Dendritic cell treated with granulocyte-macrophage colony-stimulating factor and Interleukin-4, amounts not matched to agents 40 ng/mL and 50 ng/mL, for 4 days (primary cell): ENCODE results near the gene RRP12.

Experiments used
- H3K27ac Mint-ChIP-seq: one replicate; pipeline ENCODE4 v1.8.0; 2022; ENCODE audit warnings: mild to moderate bottlenecking, mixed read lengths
- H3K27me3 Mint-ChIP-seq: one replicate; pipeline ENCODE4 v1.8.0; 2022; ENCODE audit warnings: mild to moderate bottlenecking, mixed read lengths
- H3K36me3 Mint-ChIP-seq: one replicate; pipeline ENCODE4 v1.8.0; 2022; ENCODE audit warnings: low read depth, mixed read lengths
- H3K4me1 Mint-ChIP-seq: one replicate; pipeline ENCODE4 v1.8.0; 2022; ENCODE audit warnings: low read depth, mixed read lengths
- H3K4me3 Mint-ChIP-seq: one replicate; pipeline ENCODE4 v1.8.0; 2022; ENCODE audit warnings: mild to moderate bottlenecking, moderate library complexity, mixed read lengths
- H3K9me3 Mint-ChIP-seq: one replicate; pipeline ENCODE4 v1.8.0; 2022; ENCODE audit warnings: mixed read lengths
- intact Hi-C: fragments of 100-400 bp; cut with micrococcal nuclease; formaldehyde crosslinking; loops from one replicate; pipeline ENCODE4 v1.15.0; 2022

Gene RRP12

DNA sequence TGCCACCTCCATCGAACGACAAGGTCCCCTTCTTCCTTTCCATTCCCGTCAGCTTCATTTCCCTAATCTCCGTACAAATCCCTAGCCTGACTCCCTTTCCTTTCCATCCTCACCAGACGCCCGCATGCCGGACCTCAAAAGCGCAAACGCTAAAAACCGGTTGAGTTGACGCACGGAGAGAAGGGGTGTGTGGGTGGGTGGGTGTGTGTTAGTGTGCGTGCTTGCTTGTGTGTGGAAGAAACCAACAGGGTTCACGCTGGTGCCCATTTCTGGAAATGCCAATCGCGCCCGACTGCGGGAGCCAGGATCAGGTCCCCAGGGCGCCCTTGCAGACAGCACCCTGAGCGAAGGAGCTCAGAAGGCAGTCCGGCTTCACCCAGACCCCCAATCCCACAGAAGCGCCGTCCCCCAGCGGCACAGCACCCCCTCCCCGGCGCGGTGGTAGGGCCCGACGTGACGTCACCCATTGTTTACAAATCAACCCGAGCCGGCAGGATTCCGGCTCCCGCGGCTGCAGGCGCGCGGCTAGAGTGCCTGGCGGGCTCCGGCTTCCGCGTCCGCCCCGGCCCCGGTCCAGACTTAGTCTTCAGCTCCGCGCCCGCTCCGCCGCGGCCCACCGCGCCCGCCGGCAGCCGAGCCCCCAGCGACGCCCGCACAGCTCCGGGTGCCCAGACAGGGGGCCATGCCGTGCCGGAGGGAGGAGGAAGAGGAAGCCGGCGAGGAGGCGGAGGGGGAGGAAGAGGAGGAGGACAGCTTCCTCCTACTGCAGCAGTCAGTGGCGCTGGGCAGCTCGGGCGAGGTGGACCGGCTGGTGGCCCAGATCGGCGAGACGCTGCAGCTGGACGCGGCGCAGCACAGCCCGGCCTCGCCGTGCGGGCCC, 82.1 kb downstream of the RRP12 start, which contains the start of gene FRAT1:
TSS of gene FRAT1 (plus strand) at position 500 of the 880 bp plus-strand sequence. CDS start at position 683, 183 bp downstream.
- peaks cover 71% of the 10 kb centered on the region for H3K4me1 Mint-ChIP-seq
- peak within 1 kb of the TSS; percentile 99 for H3K27ac Mint-ChIP-seq
- no peaks in the 10 kb centered on the region for H3K9me3 Mint-ChIP-seq
- peak within 1 kb of the TSS; percentile 93 for H3K4me3 Mint-ChIP-seq
- intact Hi-C loops, result loop anchor here (1.0 kb wide), 1 partner anchor 27 kb away; the partner anchor contains the start of gene ARHGAP19
- H3K36me3 Mint-ChIP-seq, result peaks cover 20% of the 10 kb centered on the region
- no peaks in the 10 kb centered on the region for H3K27me3 Mint-ChIP-seq

DNA sequence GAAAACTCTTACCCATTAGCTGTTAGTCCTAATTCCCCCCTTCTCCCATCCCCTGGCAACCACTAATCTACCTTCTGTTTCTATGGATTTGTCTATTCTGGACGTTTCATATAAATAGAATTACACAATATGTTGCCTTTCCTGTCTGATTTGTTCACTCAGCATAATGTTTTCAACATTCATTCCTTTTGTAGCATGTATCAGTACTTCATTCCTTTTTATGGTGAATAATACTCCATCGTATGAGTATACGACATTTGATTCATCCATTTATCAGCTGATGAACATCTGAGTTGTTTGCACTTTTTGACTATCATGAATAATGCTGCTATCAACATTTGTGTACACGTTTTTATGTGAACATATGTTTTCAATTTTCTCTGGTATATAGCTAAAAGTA, 86.5 kb downstream of the RRP12 start:
- Mint-ChIP-seq H3K9me3 (no peaks in the 10 kb centered on the region), H3K27me3 (no peaks in the 10 kb centered on the region), H3K4me3 (no peak overlapping the region), H3K27ac (peak overlapping the region; percentile 52), H3K4me1 (peaks cover 53% of the 10 kb centered on the region), H3K36me3 (peaks cover 9% of the 10 kb centered on the region)
- intact Hi-C loops, result no loop called here

DNA sequence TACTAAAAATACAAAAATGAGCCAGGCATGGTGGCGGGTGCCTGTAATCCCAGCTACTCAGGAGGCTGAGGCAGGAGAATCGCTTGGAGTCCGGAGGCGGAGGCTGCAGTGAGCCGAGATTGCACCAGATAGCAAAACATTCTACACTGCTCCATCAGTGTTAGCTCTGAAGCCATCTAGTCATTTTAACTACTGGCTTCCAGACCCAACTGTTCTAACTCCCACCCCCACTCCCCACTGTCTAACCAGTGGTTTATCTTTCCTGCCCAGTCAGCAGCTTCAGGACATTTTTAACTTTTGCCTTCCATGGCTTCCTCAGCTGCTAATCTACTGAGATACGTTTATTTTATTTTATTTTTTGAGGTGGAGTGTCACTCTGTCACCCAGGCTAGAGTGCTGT, 88.2 kb downstream of the RRP12 start:
- Mint-ChIP-seq H3K4me3 (no peak overlapping the region), H3K27ac (no peak overlapping the region)
- intact Hi-C loops, result no loop called here

DNA sequence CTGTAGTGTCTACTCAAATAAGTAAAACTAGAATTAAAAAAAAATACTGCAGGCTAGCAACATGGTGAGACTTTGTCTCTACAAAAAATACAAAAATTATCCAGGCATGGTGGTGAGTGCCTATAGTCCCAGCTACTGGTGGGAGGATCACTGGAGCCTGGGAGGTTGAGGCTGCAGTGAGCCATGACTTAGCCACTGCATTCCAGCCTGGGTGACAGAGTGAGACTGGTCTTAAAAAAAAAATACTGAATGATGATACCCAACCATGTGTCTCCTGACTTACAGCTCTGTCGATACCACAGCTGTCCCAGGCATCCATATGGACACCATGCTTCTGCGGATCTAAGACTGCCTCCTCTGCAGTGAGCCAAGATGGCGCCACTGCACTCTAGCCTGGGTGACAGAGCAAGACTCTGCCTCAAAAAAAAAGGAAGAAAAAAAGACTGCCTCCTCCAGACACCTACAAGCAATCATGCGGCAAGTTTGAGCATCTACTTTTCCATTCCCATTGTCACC, 90.0 kb downstream of the RRP12 start:
- no peaks in the 10 kb centered on the region for H3K27me3 Mint-ChIP-seq
- no peaks in the 10 kb centered on the region for H3K9me3 Mint-ChIP-seq
- H3K4me3 Mint-ChIP-seq, result no peak overlapping the region
- H3K27ac Mint-ChIP-seq, result no peak overlapping the region
- H3K4me1 Mint-ChIP-seq, result peaks cover 45% of the 10 kb centered on the region
- no peaks in the 10 kb centered on the region for H3K36me3 Mint-ChIP-seq
- intact Hi-C loops, result no loop called here

More for the DNA sequence above, 88.2 kb downstream of the RRP12 start:
- H3K36me3 Mint-ChIP-seq, result no peaks in the 10 kb centered on the region
- no peaks in the 10 kb centered on the region for H3K9me3 Mint-ChIP-seq
- H3K27me3 Mint-ChIP-seq, result no peaks in the 10 kb centered on the region
- H3K4me1 Mint-ChIP-seq, result peaks cover 47% of the 10 kb centered on the region

DNA sequence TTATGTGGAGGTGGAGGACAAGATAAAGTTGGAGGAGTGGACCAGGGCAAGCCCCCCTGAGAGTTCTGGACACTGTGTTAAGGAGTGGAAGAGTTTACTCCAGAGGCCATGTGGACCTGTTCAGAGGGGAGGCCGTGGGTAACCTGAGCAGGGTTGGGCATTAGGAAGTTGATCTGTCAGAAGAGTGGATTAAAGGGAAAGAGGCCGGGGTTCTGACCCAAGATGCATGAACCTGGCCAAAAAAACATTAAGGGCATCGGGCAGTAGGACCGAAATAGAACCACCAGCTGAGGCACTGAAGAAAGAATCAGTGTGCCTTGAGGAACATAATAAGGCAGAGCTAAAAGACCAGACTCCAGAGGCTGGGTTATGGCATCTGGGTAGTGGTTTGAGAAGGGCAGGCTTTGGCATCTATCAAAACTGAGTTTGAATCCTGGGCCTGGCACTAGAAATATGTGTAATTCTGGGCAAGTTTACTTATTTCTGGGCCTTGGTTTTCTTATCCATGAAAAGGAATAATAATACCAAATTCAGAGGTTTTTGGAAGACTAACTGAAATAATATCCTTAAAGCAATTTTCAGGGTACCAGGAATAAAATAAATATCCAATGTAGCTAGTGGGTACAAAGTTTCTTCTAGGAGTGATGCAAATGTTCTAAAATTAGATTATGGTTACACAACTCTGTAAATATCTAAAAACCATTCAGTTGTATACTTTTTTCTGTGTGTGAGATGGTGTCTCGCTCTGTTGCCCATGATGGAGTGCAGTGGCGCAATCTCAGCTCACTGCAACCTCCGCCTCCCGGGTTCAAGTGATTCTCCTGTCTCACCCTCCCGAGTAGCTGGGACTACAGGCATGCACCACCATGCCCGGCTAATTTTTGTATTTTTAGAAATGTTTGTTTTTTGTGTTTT, 93.0 kb downstream of the RRP12 start:
- peaks cover 20% of the 10 kb centered on the region for H3K4me1 Mint-ChIP-seq
- H3K36me3 Mint-ChIP-seq, result no peaks in the 10 kb centered on the region
- H3K9me3 Mint-ChIP-seq, result no peaks in the 10 kb centered on the region
- no peaks in the 10 kb centered on the region for H3K27me3 Mint-ChIP-seq
- intact Hi-C loops, result no loop called here
- no peak overlapping the region for H3K4me3 Mint-ChIP-seq
- H3K27ac Mint-ChIP-seq, result no peak overlapping the region

DNA sequence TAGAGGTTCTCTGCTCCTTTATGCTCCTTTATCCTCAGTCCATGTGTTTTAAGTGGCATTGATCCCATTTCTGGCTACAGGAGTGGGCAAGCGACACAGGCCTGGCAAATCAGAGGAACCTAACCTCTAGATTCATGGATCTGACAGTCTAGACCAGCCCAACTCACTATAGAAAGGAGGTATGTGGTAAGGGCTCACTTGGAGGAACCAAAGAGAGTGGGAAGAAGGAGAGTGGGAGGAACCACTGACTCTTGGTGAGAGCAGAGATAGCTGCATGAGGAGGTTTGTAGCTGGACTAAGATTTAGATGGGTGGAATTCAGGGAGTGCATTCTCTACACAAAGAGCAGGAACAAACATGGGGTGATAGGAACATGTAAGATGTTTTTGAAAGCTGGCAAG, 93.7 kb downstream of the RRP12 start:
- no peak overlapping the region for H3K27ac Mint-ChIP-seq
- no peaks in the 10 kb centered on the region for H3K9me3 Mint-ChIP-seq
- peaks cover 20% of the 10 kb centered on the region for H3K4me1 Mint-ChIP-seq
- H3K36me3 Mint-ChIP-seq, result no peaks in the 10 kb centered on the region
- H3K4me3 Mint-ChIP-seq, result no peak overlapping the region
- intact Hi-C loops, result no loop called here
- no peaks in the 10 kb centered on the region for H3K27me3 Mint-ChIP-seq
